Astrocyte (in vitro differentiated cells and primary cell): ENCODE data around the gene GPX4. TPM values are rescaled to one million over a fixed set of nuclear protein-coding genes. Genes with fewer than 3 reads are reported as not detected.

Experiments used
- DNase-seq: peaks from one replicate; pipeline ENCODE4 v3.0.0-alpha.2; 2010; ENCODE audit warnings: low read depth
- FAIRE-seq: peaks from 2 replicates; lab custom pipeline; 2011; peaks lifted over from hg19 to GRCh38; lab: Jason Lieb, UNC
- H2AFZ ChIP-seq: 2 replicates; pipeline ENCODE4 v1.6.0; 2012; ENCODE audit warnings: low read depth, low read length, inconsistent platforms
- H3K27ac ChIP-seq: 2 replicates; pipeline ENCODE4 v1.5.1; 2011; ENCODE audit warnings: low read depth, low read length, inconsistent platforms
- H3K27me3 ChIP-seq: 2 replicates; pipeline ENCODE4 v1.6.0; 2011; ENCODE audit warnings: low read length, inconsistent platforms; ENCODE audit not compliant: insufficient read depth
- H3K36me3 ChIP-seq: 2 replicates; pipeline ENCODE4 v1.5.1; 2011; ENCODE audit warnings: low read length, inconsistent platforms; ENCODE audit not compliant: insufficient read depth
- H3K4me1 ChIP-seq: 2 replicates; pipeline ENCODE4 v1.5.1; 2011; ENCODE audit warnings: low read length, inconsistent platforms; ENCODE audit not compliant: insufficient read depth
- H3K4me2 ChIP-seq: 2 replicates; pipeline ENCODE4 v1.6.0; 2012; ENCODE audit warnings: low read length, inconsistent platforms
- H3K4me3 ChIP-seq: 2 replicates; pipeline ENCODE4 v1.5.1; 2011; ENCODE audit warnings: low read depth, mild to moderate bottlenecking, low read length, inconsistent platforms; ENCODE audit not compliant: insufficient read depth
- H3K79me2 ChIP-seq: 2 replicates; pipeline ENCODE4 v1.6.0; 2012; ENCODE audit warnings: mild to moderate bottlenecking, low read length, inconsistent platforms; ENCODE audit not compliant: insufficient read depth
- H3K9ac ChIP-seq: 2 replicates; pipeline ENCODE4 v1.6.0; 2012; ENCODE audit warnings: mild to moderate bottlenecking, low read length, inconsistent platforms
- H3K9me3 ChIP-seq: 2 replicates; pipeline ENCODE4 v1.5.1; 2012; ENCODE audit warnings: low read depth, mild to moderate bottlenecking, low read length, inconsistent platforms; ENCODE audit not compliant: insufficient read depth
- H4K20me1 ChIP-seq: 2 replicates; pipeline ENCODE4 v1.6.0; 2012; ENCODE audit warnings: low read length, inconsistent platforms; ENCODE audit not compliant: insufficient read depth
- H3K27ac Mint-ChIP-seq: one replicate; pipeline ENCODE4 v1.8.0; 2021; ENCODE audit warnings: mild to moderate bottlenecking, mixed read lengths; ENCODE audit not compliant: unreplicated experiment
- H3K27me3 Mint-ChIP-seq: one replicate; pipeline ENCODE4 v1.8.0; 2021; ENCODE audit warnings: low read depth, mixed read lengths; ENCODE audit not compliant: unreplicated experiment
- H3K36me3 Mint-ChIP-seq: one replicate; pipeline ENCODE4 v1.8.0; 2021; ENCODE audit warnings: low read depth, mixed read lengths; ENCODE audit not compliant: unreplicated experiment
- H3K4me1 Mint-ChIP-seq: one replicate; pipeline ENCODE4 v1.8.0; 2021; ENCODE audit warnings: low read depth, mixed read lengths; ENCODE audit not compliant: unreplicated experiment
- H3K4me3 Mint-ChIP-seq: one replicate; pipeline ENCODE4 v1.8.0; 2021; ENCODE audit warnings: mild to moderate bottlenecking, moderate library complexity, mixed read lengths; ENCODE audit not compliant: unreplicated experiment
- H3K9me3 Mint-ChIP-seq: one replicate; pipeline ENCODE4 v1.8.0; 2021; ENCODE audit warnings: mild to moderate bottlenecking, mixed read lengths; ENCODE audit not compliant: unreplicated experiment
- CTCF ChIP-seq: IDR thresholded peaks from 2 replicates; pipeline ENCODE4 v1.5.1; 2011; ENCODE audit warnings: low read depth, mild to moderate bottlenecking, inconsistent platforms, low read length, moderate library complexity; ENCODE audit not compliant: insufficient read depth
- EZH2 ChIP-seq: IDR thresholded peaks from 2 replicates; pipeline ENCODE4 v1.6.1; 2012; ENCODE audit warnings: mild to moderate bottlenecking, low read length, inconsistent platforms; ENCODE audit not compliant: insufficient read depth
- total RNA-seq: library from RNA; stranded (reverse); gene quantifications from 2 replicates; pipeline ENCODE4 v1.2.1, GENCODE V29; 2021

Gene GPX4
- total RNA-seq, 1 donor from 2014 or later, result 325 TPM

DNA sequence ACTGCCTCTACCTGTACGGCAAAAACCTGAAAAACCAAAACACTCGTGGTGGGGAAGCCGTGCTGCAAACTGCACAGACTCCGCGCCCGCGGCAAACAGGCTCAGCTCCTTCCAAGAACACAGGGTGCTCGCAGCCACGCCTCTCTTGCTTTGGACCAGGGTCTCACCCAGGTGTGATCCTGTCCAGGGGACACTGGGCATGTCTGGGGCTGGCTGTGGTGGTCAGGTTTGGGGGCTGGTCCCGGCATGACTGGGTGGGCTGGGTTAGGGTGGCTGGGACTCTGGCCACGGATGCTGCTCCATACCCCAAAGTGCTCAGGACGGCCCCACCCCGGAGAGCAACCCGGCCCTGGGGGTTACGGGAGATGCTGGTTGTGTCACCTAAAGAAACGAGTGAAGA, 13.9 kb downstream of the GPX4 start:
- DNase-seq (no peak), FAIRE-seq (no peak)
- Histone ChIP-seq H3K79me2 (no peaks in the 10 kb centered on the region), H3K27ac (no peak overlapping the region), H3K4me1 (peaks cover 11% of the 10 kb centered on the region), H3K9me3 (no peaks in the 10 kb centered on the region), H3K27me3 (no peaks in the 10 kb centered on the region), H4K20me1 (peaks cover 24% of the 10 kb centered on the region), H3K4me2 (no peak overlapping the region), H3K36me3 (peaks cover 7% of the 10 kb centered on the region), H2AFZ (no peak overlapping the region), H3K4me3 (no peak overlapping the region), H3K9ac (no peak overlapping the region)
- peaks cover 9% of the 10 kb centered on the region for H3K36me3 Mint-ChIP-seq
- no peak overlapping the region for H3K4me3 Mint-ChIP-seq
- no peaks in the 10 kb centered on the region for H3K9me3 Mint-ChIP-seq
- H3K4me1 Mint-ChIP-seq, result no peaks in the 10 kb centered on the region
- no peaks in the 10 kb centered on the region for H3K27me3 Mint-ChIP-seq
- TF ChIP-seq EZH2, result no peak
- TF ChIP-seq CTCF, result no peak
- no peak overlapping the region for H3K27ac Mint-ChIP-seq

DNA sequence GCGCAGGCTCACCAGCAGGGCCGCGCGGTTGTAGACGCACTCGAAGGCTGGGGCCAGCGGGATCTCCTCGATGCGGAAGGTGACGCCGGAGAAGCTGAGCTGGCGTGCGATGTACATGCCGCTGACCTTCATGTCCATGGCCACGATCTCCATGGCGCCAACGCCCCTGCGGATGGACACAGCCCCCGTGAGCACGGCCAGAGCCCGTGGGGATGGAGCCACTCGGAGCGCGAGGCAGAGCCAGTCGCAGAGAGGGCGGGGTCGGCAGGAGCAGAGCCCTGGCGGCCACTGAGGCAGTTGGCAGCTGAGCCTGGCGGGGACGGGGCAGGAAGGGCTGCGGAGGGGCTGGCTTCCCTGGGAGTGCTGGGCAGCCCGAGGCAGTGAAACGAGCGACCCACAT, 15.2 kb downstream of the GPX4 start:
- Histone ChIP-seq H3K36me3 (peaks cover 7% of the 10 kb centered on the region), H3K27me3 (no peaks in the 10 kb centered on the region), H3K27ac (no peak overlapping the region), H3K4me1 (peaks cover under 1% of the 10 kb centered on the region), H2AFZ (no peak overlapping the region), H3K9ac (no peak overlapping the region), H4K20me1 (peaks cover 29% of the 10 kb centered on the region), H3K9me3 (no peaks in the 10 kb centered on the region), H3K79me2 (peaks cover 6% of the 10 kb centered on the region), H3K4me2 (no peak overlapping the region), H3K4me3 (no peak overlapping the region)
- Mint-ChIP-seq H3K9me3 (peaks cover 2% of the 10 kb centered on the region), H3K4me1 (no peaks in the 10 kb centered on the region), H3K27ac (no peak overlapping the region), H3K27me3 (no peaks in the 10 kb centered on the region), H3K36me3 (peaks cover 11% of the 10 kb centered on the region), H3K4me3 (no peak overlapping the region)
- DNase-seq (no peak), FAIRE-seq (no peak)
- no peak for TF ChIP-seq EZH2
- TF ChIP-seq CTCF, result no peak

DNA sequence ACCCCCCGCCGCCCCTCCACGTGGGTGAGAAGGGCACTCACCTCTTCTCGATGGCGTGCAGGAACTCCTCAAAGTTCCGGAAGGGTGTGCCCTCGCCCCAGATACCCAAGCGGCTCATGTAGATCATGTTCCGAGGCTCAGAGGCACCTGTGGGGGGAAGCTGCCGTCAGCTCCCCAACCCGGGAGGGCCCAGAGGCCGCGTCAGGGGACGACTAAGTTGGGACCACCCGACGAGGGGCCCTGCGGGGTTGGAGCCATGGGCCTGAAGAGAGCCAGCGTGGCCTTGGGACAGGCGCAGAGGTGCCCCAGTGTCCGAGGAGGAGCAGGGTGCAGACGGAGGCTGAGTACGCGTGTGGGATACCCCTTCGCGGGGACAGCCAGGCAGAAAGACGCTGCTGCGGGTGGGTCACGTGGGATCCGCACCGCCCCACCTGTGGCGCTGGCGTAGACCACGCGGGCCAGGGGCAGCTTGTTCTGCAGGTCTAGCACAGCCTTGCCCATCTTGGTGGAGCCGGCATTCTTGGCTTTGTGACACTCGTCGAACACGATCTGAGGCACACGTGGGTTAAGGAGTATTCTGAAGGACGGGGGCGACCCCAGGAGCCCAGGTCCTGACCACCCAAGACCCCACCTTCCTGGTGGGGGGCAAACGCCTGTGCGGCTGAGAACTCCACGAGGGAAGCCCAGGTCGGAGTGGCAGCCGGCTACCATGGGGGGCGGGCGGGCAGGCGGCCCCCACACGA, 15.9 kb downstream of the GPX4 start:
- no peaks in the 10 kb centered on the region for H3K4me1 ChIP-seq
- no peak overlapping the region for H3K4me3 ChIP-seq
- Mint-ChIP-seq H3K4me3 (no peak overlapping the region), H3K27ac (no peak overlapping the region), H3K4me1 (no peaks in the 10 kb centered on the region), H3K27me3 (no peaks in the 10 kb centered on the region), H3K9me3 (peaks cover 2% of the 10 kb centered on the region), H3K36me3 (peaks cover 11% of the 10 kb centered on the region)
- no peaks in the 10 kb centered on the region for H3K27me3 ChIP-seq
- H3K9me3 ChIP-seq, result no peaks in the 10 kb centered on the region
- peaks cover 30% of the 10 kb centered on the region for H4K20me1 ChIP-seq
- no peak overlapping the region for H3K4me2 ChIP-seq
- no peak overlapping the region for H3K9ac ChIP-seq
- DNase-seq (no peak), FAIRE-seq (no peak)
- TF ChIP-seq CTCF, result no peak
- no peak for TF ChIP-seq EZH2
- H2AFZ ChIP-seq, result no peak overlapping the region
- peaks cover 7% of the 10 kb centered on the region for H3K36me3 ChIP-seq
- peaks cover 7% of the 10 kb centered on the region for H3K79me2 ChIP-seq
- no peak overlapping the region for H3K27ac ChIP-seq
